GM12875 (cell line): ENCODE data around the gene ZBTB7C.

Experiments used
- H3K4me3 ChIP-seq: one replicate; pipeline ENCODE4 v1.5.1; 2011; ENCODE audit warnings: low read depth, low read length, control low read depth
- CTCF ChIP-seq: IDR thresholded peaks from 2 replicates; pipeline ENCODE4 v1.5.1; 2011; ENCODE audit warnings: low read depth, mild to moderate bottlenecking, control low read depth, inconsistent platforms, low read length, moderate library complexity, borderline replicate concordance; ENCODE audit not compliant: insufficient read depth

ZBTB7C gene

GRCh38 chr18:48137374-48138081 lies 271.7 kb downstream of the ZBTB7C start:
- H3K4me3 ChIP-seq: no peak overlapping the region
- TF ChIP-seq CTCF: no peak

GRCh38 chr18:48136827-48137373 lies 272.3 kb downstream of the ZBTB7C start:
- H3K4me3 ChIP-seq: no peak overlapping the region
- no peak for TF ChIP-seq CTCF

GRCh38 chr18:48136051-48136826 lies 272.9 kb downstream of the ZBTB7C start:
- H3K4me3 ChIP-seq: no peak overlapping the region
- TF ChIP-seq CTCF: no peak

GRCh38 chr18:48135436-48135966 lies 273.7 kb downstream of the ZBTB7C start:
- no peak overlapping the region for H3K4me3 ChIP-seq
- no peak for TF ChIP-seq CTCF

- no peak for TF ChIP-seq CTCF
- no peak overlapping the region for H3K4me3 ChIP-seq
Measured at GRCh38 chr18:48134609-48135008, 274.6 kb downstream of the ZBTB7C start.

- H3K4me3 ChIP-seq: no peak overlapping the region
- no peak for TF ChIP-seq CTCF
Measured at GRCh38 chr18:48133671-48134251, 275.4 kb downstream of the ZBTB7C start.
